GM19193 (cell line): ENCODE results near the gene SLC49A3.

ENCODE experiments used
- POLR2A ChIP-seq: IDR thresholded peaks from 4 replicates; pipeline ENCODE4 v1.6.1; 2011; ENCODE audit not compliant: insufficient read depth, insufficient read length; ENCODE audit errors: extremely low read depth

SLC49A3 gene

DNA sequence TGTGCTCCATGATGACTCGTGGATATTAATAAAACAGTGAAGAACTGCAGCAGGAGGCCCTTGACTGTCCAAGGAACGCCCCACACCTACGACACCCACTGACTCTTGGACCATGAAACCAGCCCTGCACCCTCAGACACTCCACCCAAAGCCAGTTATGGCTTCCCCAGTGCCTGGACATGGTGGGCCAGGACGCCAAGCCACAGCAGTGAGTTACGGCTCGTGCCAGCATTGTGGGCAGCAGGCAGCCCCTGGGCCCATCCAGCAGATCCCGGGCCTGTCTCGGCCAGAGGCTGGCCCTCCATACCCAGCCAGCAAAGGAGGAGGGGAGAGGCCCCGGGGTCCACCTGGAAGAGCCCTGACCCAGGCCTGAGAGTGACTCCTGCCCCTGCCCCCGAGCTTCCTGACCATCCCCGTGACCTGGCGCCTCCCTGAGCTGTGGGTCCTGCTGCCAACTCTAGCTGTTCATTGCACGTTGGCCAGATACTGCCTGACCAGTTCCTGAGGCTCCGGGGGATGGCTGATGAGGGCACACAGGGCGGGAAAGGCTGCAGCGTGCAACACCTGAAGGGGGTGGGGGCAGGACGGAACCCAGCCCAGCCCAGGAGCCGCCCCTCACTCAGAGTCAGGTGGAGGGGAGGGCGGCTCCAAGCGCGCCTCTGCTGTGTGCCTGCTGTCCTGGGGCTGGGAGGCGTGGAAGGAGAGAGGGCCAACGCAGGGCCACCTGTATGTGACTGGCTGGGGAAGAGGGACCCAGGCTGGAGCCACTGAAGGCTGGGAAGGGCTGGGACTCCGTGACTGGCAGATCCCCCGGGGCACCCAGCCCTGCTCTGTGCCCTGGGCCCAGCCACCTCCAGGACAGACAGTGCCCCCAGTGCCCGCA, 739 bp downstream of the SLC49A3 start:
- no peak for TF ChIP-seq POLR2A

DNA sequence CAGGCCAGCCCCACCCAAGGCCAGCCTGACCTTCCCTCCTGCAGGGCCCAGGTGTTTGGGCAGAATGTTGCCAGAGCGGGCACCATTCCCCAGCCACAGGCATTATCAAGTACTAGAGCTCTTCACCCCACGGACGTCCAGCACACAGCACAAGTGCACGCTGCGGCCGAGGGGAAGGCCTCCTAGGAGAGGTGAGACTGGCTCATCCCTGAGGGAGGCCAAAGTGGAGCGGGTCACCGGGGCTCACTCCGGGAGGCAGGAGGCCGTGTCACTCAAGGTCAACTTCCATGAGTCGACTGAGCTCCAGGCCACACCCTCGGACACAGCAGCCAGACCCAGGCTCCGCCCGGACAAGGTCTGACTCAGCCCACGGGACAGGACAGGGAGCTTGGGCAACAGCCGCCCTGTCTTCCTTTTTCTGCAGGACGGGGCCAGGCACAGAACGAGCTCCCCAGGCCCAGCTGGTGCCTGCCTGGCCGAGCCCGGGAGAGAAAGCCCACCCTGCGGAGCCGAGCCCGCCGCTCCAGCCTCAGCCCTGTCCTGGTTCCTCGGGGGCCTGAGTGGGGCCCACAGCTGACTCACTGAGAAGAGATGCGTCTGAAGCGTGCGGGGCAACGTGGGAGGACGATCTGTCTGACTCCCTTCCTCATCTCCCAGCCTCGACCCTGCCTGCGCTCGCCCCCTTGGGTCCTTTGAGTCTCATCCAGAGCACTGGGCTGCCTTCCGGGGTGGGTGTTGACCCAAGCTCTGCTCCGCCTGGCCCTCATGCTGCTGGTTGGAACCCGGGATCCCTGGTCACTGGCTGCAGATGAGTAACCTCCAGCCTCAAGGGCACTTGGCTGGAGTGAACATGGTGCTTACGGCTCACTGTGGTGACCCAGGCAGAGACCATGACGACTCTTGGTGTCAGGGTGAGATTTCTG, 1.6 kb downstream of the SLC49A3 start:
- TF ChIP-seq POLR2A: no peak

DNA sequence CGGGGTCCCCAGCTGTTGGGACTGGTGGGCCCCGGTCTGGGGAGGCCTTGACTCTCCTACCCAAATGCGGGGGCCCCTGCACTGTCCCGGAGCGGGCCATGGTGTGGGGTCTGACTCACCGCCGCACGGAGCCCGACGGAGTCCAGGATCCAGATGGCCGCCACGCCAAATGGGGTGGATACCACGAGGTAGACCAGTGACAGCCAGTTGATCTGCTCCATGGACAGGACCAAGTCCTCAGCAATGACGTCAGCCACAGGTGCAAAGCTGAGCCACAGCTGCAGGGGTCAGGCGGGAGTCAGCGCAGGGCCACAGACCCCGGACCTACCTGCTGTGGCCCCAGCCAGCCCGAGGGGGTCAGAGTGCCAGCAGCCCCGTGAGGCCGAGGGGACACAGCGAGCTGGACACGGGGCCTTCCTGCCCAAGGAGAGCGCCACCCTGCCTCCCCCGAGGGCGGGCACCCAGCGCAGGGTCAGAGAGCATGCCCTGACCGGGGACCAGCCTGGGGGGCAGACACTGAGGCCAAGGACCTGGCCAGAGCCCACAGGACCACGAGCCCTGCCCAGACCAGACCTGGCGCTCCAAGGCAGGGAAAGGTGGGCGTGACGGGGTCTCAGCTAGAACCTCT, 2.4 kb downstream of the SLC49A3 start:
- no peak for TF ChIP-seq POLR2A

DNA sequence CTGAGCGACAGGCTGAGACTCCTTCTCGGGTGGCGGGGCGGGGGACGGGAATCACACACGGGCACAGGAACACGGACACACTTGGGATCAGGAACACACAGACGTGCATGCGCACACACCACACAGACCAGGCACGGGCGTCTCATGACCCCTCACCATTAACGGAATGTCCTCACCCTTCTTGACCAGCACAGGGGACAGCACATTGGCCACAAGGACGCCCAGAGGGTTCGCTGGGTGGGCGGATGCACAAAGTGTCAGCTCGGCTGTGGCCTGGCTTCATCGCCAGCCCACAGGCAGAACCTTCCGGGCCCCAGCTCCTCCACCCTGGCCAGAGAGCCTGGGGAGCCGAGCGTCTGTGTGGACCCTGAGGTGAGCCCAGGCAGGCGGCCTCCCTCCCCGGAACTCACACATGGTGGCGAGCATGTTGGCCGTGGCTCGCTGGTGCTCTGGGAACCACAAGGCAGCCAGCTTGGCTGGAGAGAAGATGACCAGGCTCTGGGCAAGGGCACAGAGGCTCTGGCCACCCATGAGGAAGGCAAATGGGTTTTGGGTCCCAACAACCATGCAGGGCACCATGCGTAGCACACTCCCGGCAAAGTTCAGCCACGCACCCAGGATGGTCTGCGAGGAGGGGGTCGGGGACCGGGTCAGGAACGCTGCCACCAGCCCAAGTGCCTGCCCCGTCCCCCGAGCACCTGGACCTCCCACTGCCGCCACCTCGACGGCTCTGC, 3.1 kb downstream of the SLC49A3 start:
- TF ChIP-seq POLR2A: no peak

DNA sequence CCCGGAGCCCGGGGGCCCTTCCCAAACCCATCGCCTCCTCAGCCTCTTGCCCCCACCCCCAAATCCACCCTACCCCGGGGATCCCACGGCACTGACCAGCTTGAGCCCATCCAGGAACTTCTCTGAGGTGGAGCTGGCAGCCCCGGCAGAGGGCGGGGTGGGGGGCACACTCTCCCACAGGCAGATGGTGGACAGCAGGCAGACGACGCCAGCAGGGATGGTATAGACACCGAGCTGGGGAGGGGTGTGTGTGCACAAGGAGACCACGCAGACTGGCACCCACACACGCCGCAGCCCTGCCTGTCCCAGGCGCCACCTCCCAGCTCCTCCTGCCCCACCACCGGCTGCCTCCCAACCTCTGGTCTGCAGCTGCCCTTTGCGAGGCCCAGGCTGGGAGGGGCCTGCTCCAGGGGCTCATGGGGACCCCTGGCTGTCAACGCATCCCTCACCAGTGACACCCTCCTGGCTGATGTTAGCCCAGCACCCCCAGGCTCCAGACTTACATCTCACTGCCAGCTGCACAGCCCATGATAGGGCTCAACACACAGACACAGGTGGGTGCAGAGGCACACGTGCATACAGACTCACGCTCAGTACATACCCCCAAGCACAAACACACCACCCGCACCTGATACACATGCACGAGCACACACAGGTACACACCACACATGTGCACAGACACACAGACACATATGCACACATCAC, 4.2 kb downstream of the SLC49A3 start:
- TF ChIP-seq POLR2A: no peak

DNA sequence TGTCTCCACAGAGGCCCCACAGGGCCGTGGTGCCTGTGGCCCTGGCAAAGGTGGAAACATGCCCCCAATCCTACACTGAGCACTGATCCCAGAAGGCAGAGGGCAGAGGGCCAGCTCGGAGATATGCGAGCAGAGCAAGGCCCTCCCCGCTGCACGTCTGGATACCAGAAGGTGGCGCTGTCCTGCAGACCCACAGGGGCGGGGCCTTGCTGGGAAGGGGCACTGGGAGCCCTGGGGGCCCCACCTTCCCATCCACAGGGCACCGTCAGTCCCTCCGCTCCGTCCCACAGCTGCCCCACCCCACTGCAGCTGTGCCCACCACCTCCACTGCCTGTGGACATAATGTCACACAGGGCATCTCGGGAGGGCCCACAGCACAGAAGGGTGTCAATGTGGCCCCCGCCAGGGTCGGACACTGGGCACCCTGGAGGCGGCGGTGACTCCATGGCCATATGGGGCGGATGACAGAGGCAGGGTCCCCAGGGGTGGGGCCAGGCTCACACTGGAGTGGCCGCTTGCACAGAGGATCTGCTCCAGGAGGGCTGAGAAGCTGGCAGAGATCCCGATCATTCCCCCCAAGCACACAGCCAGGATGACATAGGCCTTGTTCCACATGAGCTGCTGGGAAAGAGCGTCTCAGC, 4.8 kb downstream of the SLC49A3 start:
- no peak for TF ChIP-seq POLR2A

DNA sequence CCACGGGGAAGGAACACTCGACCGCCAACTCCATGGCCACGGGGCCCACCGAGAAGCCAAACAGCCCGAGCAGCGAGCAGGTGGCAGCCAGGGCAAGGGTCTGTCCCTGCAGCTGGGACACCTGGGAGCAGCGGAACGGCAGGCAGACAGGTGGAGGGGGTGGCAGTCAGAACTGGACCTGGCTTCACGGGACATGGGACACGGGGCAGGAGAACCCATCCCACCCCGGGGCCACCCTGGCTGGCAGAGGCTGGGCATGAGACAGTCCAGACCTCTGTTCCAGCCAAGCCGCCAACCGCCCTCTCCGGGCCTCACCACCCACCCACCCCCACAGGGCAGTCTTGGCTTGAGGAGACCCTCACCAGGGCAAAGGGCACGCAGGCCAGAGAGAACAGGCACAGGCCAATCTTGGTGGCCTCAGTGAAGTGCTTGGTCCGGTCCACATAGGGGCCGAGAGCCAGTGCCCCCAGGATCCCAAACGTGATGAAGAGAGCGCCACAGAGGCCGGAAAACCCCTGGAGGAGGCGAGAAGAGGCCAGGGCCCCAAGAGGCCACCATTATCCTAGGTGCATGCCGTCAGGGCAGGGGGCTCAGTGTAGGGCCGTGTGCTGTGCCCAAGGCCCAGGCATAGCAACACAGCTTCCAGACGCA, 5.6 kb downstream of the SLC49A3 start:
- TF ChIP-seq POLR2A: no peak

DNA sequence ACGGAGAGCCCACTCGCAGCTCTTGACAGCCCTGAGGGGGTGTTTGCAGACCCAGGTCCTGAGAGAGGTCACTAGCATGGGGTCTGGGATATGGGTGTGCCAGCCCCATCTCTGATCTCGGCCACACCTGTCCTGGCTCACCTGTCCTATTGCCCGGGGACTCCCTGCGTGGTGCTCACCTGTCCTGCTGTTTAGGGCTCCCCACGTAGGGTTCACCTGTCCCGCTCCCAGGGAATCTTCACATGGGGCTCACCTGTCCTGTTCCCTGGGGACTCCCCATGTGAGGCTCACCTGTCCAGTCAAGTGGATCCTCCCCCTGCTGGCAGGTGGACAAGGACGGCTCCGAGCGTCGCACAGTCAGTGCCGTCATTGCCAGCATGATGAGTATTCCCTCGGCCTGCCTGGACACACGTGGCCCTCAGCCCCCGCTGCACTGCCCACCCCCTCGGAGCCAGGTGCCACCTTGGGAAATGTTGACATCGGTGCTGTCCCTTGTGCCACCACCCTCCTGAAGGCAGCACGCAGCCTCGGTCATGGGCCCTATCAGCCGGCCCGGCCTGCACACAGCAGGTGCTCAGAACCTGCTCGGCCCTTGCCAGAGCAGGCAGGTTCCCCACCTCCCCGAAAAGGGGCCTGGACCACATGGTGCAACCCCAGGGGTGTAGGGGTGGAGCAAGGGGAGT, 6.3 kb downstream of the SLC49A3 start:
- no peak for TF ChIP-seq POLR2A

DNA sequence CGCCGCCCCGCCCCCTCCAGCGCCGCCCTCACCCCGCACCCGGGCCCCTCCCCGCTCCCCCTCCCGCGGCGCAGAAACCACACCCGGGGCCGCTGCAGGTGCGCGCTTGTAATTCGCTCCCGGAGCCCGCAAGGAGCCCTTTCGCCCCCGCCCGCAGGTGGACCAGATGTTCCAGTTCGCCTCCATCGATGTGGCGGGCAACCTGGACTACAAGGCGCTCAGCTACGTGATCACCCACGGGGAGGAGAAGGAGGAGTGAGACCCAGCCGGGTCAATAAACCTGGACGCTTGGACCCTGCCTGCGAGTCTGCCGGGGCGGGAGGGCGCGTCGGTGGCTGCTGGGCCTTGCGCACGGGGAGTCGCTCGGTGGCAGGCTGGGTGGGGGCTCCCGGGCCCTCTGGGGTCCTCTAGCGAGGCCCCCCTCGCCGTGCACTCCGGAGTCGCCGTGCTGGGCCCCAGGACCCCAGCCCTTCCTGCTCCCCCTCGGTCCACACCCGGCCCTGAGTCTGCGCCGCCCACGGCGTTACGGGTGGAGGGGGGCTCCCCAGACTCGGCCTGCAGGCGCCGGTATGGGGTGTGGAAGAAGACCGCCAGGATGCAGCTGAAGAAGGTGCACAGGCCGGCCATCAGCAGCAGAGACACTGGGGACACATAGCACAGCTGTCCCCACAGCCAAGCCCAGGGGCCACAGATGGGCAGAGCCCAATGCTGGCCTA, 7.1 kb downstream of the SLC49A3 start:
- TF ChIP-seq POLR2A: no peak

DNA sequence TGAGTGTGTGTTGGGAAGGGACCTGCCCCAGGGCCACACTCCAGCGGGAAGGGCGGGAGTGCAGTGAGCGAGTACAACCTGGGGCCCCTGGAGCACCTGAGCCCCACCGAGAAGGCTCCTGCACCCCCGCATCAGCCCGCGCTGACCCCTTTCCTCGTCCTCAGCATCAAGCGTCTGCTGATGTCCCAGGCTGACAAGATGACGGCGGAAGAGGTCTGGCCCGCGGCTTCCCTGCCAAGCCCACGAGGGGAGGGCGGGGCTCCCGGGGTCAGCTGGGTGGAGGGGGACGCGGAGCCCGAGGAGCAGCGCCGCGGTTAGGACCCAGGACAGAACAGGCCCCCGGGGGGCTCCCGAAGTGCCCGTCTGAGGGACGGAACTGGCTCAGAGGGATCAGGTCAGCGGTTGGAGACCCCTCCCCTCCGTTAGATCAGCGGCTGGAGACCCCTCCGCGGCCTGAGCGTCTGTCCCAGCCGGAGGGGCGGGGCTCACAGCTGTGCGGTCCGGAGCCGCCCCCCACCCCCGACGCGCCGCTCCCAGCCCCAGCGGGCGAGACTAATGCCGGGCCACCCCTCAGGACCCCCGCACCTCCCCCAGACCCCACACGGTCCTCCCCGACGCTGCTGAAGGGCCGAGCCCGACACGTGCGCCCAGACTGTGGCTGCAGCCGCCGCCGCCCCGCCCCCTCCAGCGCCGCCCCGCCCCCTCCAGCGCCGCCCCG, 7.9 kb downstream of the SLC49A3 start:
- no peak for TF ChIP-seq POLR2A

DNA sequence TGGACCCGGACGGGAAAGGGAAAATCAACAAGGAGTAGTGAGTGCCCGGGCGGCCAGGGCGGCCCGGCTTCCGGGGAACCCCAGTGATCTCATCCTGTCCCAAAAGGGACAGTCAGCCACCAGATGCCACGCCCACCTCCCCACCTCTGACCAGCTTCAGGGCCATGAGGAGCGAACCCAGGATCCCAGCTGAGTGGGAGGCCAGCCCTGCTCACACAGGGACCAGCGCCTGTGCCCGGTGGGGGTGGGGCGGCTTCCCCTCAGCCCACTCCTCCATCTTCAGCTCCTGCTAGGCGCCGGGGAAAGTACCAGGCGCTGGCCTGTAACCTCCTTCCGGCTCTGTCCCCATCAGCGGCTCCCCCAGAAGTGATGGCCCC, 8.4 kb downstream of the SLC49A3 start:
- no peak for TF ChIP-seq POLR2A

DNA sequence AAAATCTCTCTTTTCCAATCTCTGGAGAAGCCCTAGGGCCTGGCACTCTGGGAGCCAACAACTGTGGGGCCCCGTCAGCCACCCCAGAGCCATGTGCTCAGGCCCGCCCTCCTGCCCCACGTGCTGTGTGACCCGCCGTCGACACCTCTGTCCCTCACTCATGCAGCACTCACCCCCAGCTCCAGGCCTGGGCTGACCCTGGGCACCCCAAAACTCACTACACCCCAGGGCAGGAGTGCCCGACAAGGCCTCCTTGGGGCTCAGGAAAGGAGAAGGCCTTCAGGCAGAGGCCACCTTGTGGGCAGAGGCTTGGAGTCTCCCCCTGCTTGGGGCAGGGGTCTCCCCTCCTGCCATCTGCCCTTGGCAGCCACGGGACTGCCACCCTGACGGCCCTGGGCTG, 8.9 kb downstream of the SLC49A3 start:
- no peak for TF ChIP-seq POLR2A

DNA sequence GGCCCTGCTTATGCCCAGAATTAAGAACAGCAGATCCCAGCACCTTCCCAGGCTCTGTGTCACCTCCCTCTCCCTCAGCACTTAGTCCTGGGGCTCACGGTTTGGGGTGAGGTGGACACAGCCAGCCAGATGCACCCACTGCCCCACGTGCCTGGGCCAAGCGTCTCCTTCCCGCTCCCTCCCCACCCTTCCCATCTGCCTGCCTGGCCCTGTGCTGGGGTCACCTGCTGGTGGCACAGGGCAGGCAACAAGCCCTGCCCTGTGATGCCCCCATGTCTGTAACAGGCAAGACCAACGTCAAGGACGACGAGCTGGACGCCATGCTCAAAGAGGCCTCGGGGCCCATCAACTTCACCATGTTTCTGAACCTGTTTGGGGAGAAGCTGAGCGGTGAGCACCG, 9.3 kb downstream of the SLC49A3 start:
- TF ChIP-seq POLR2A: no peak
